ENCODE measurements around the gene GYPC. TPM values are rescaled to one million over a fixed set of nuclear protein-coding genes. Genes with fewer than 3 reads are reported as not detected.

The GYPC gene
- total RNA-seq: 10 to 100 TPM in 2 of 4 donors, 1 to 10 TPM in 2; 4.1 to 55.7 (median 12.6) TPM

- peak within 1 kb of the TSS; percentile 47 to 82 (median 68) for H3K4me3 ChIP-seq
- no peak for DNase-seq
- no peak for TF ChIP-seq CTCF (IDR thresholded peaks at IDR 0.05)
- peak in 2 of 4 donors; percentile 24 to 33 for TF ChIP-seq POLR2A (IDR thresholded peaks at IDR 0.05)
- WGBS, 2 donors: 11 to 23% methylated on average over 13 to 37 of the region's 51 CpGs
- no peaks in the 10 kb centered on the region for H3K36me3 ChIP-seq
- H3K9me3 ChIP-seq: no peaks in the 10 kb centered on the region
- H3K4me1 ChIP-seq: peaks cover 47 to 69% (median 51%) of the 10 kb centered on the region in 3 donors
- H3K27me3 ChIP-seq: no peaks in the 10 kb centered on the region
- intact Hi-C loops (cut with DNase I): no loop called here
- peak within 1 kb of the TSS; percentile 81 to 96 (median 91) for H3K27ac ChIP-seq
Observed at GRCh38 chr2:126655500-126656430, at the start of gene GYPC. TSS of gene GYPC (plus strand) at chr2:126656158. CDS start at chr2:126656264, 106 bp downstream.

- intact Hi-C loops (cut with DNase I): no loop called here
- WGBS, 2 donors: 41 to 57% methylated on average over 1 of the region's 1 CpG
- H3K4me3 ChIP-seq: no peak overlapping the region
- DNase-seq: no peak
- H3K27ac ChIP-seq: no peak overlapping the region
- TF ChIP-seq CTCF (IDR thresholded peaks at IDR 0.05) (no peak), POLR2A (IDR thresholded peaks at IDR 0.05) (no peak)
- no peaks in the 10 kb centered on the region for H3K9me3 ChIP-seq
- H3K36me3 ChIP-seq: no peaks in the 10 kb centered on the region
- H3K27me3 ChIP-seq: no peaks in the 10 kb centered on the region
- no peaks in the 10 kb centered on the region for H3K4me1 ChIP-seq
Observed at GRCh38 chr2:126614524-126615227, 41.3 kb upstream of the GYPC start.

- no peaks in the 10 kb centered on the region for H3K9me3 ChIP-seq
- H3K36me3 ChIP-seq: no peaks in the 10 kb centered on the region
- H3K27me3 ChIP-seq: no peaks in the 10 kb centered on the region
- H3K4me1 ChIP-seq: no peaks in the 10 kb centered on the region
- TF ChIP-seq POLR2A (IDR thresholded peaks at IDR 0.05): no peak
- TF ChIP-seq CTCF (IDR thresholded peaks at IDR 0.05): no peak
- intact Hi-C loops (cut with DNase I): no loop called here
- no peak overlapping the region for H3K4me3 ChIP-seq
- H3K27ac ChIP-seq: no peak overlapping the region
- 69 to 82% methylated on average over 3 to 6 of the region's 6 CpGs for WGBS, 2 donors
- DNase-seq: no peak
Observed at GRCh38 chr2:126616606-126617069, 39.3 kb upstream of the GYPC start.

- H3K4me3 ChIP-seq: no peak overlapping the region
- no peaks in the 10 kb centered on the region for H3K9me3 ChIP-seq
- TF ChIP-seq POLR2A (IDR thresholded peaks at IDR 0.05): no peak
- TF ChIP-seq CTCF (IDR thresholded peaks at IDR 0.05): no peak
- no peak overlapping the region for H3K27ac ChIP-seq
- H3K36me3 ChIP-seq: no peaks in the 10 kb centered on the region
- H3K27me3 ChIP-seq: no peaks in the 10 kb centered on the region
- DNase-seq: no peak
- intact Hi-C loops (cut with DNase I): no loop called here
- 67 to 77% methylated on average over 2 of the region's 2 CpGs for WGBS, 2 donors
- H3K4me1 ChIP-seq: no peaks in the 10 kb centered on the region
Observed at GRCh38 chr2:126620302-126620701, 35.7 kb upstream of the GYPC start.

- H3K27me3 ChIP-seq: no peaks in the 10 kb centered on the region
- intact Hi-C loops (cut with DNase I): no loop called here
- H3K27ac ChIP-seq: no peak overlapping the region
- TF ChIP-seq CTCF (IDR thresholded peaks at IDR 0.05) (no peak), POLR2A (IDR thresholded peaks at IDR 0.05) (no peak)
- no peak overlapping the region for H3K4me3 ChIP-seq
- 58 to 67% methylated on average over 3 of the region's 3 CpGs for WGBS, 2 donors
- H3K36me3 ChIP-seq: no peaks in the 10 kb centered on the region
- no peak for DNase-seq
- H3K9me3 ChIP-seq: no peaks in the 10 kb centered on the region
- H3K4me1 ChIP-seq: no peaks in the 10 kb centered on the region
Observed at GRCh38 chr2:126623000-126623399, 33.0 kb upstream of the GYPC start.
